Osteoblast (primary cell): ENCODE results near the gene NAV1. TPM values are rescaled to one million over a fixed set of nuclear protein-coding genes. Genes with fewer than 3 reads are reported as not detected.

ENCODE experiments used
- DNase-seq: peaks from one replicate; pipeline ENCODE4 v3.0.0; 2011; ENCODE audit warnings: low spot score, mixed read lengths; ENCODE audit not compliant: insufficient read length; ENCODE audit errors: missing footprints
- H2AFZ ChIP-seq: 2 replicates; pipeline ENCODE4 v1.6.0; 2011; ENCODE audit warnings: mild to moderate bottlenecking, low read length
- H3K27ac ChIP-seq: 2 replicates; pipeline ENCODE4 v1.5.1; 2011; ENCODE audit warnings: mild to moderate bottlenecking, low read depth, low read length, moderate library complexity
- H3K27me3 ChIP-seq: 2 replicates; pipeline ENCODE4 v1.6.0; 2012; ENCODE audit warnings: mild to moderate bottlenecking, control low read depth, inconsistent platforms, low read length, moderate library complexity; ENCODE audit not compliant: insufficient read depth
- H3K36me3 ChIP-seq: 2 replicates; pipeline ENCODE4 v1.5.1; 2011; ENCODE audit warnings: mild to moderate bottlenecking, low read length, control low read depth, moderate library complexity; ENCODE audit not compliant: insufficient read depth
- H3K4me1 ChIP-seq: 2 replicates; pipeline ENCODE4 v1.5.1; 2011; ENCODE audit warnings: mild to moderate bottlenecking, low read length, control low read depth, moderate library complexity; ENCODE audit not compliant: insufficient read depth
- H3K4me2 ChIP-seq: 2 replicates; pipeline ENCODE4 v1.6.0; 2011; ENCODE audit warnings: mild to moderate bottlenecking, low read length; ENCODE audit not compliant: insufficient read depth
- H3K4me3 ChIP-seq: fragments of 200-600 bp; sonication (generic); 3 replicates; pipeline ENCODE4 v1.5.1; 2012; ENCODE audit warnings: mild to moderate bottlenecking, low read length, inconsistent platforms; ENCODE audit not compliant: insufficient read depth
- H3K79me2 ChIP-seq: 2 replicates; pipeline ENCODE4 v1.6.0; 2012; ENCODE audit warnings: mild to moderate bottlenecking, low read length, control low read depth, inconsistent platforms; ENCODE audit not compliant: insufficient read depth
- H3K9me3 ChIP-seq: 2 replicates; pipeline ENCODE4 v1.5.1; 2011; ENCODE audit warnings: low read depth, low read length, control low read depth
- H4K20me1 ChIP-seq: 2 replicates; pipeline ENCODE4 v1.6.0; 2012; ENCODE audit warnings: mild to moderate bottlenecking, low read length, control low read depth; ENCODE audit not compliant: insufficient read depth
- CTCF ChIP-seq: IDR thresholded peaks from 2 replicates; pipeline ENCODE4 v1.5.1; 2011; ENCODE audit warnings: mild to moderate bottlenecking, low read depth, low read length, moderate library complexity; ENCODE audit errors: extremely low read depth
- total RNA-seq: library from RNA; depleted of rRNA; stranded (reverse); fragments of >200 nt; gene quantifications from 2 replicates; pipeline ENCODE4 v1.2.3, GENCODE V29; 2012

NAV1 gene
- total RNA-seq, 1 donor = 47.0 TPM

- Histone ChIP-seq H3K9me3 (no peaks in the 10 kb centered on the region), H3K4me3 (no peak overlapping the region), H3K27ac (no peak overlapping the region), H3K36me3 (no peaks in the 10 kb centered on the region), H2AFZ (no peak overlapping the region), H3K4me2 (no peak overlapping the region), H3K4me1 (peaks cover 61% of the 10 kb centered on the region), H3K79me2 (peaks cover 6% of the 10 kb centered on the region), H3K27me3 (no peaks in the 10 kb centered on the region), H4K20me1 (no peaks in the 10 kb centered on the region)
- DNase-seq = no peak
- no peak for TF ChIP-seq CTCF
Measured at GRCh38 chr1:201533836-201534235, 5.1 kb upstream of the NAV1 start.

- Histone ChIP-seq H3K36me3 (no peaks in the 10 kb centered on the region), H3K9me3 (no peaks in the 10 kb centered on the region), H3K4me3 (no peak overlapping the region), H3K27ac (peak overlapping the region; percentile 91), H3K27me3 (no peaks in the 10 kb centered on the region), H4K20me1 (no peaks in the 10 kb centered on the region), H3K4me1 (peaks cover 61% of the 10 kb centered on the region), H3K79me2 (peaks cover 17% of the 10 kb centered on the region), H2AFZ (peak overlapping the region; percentile 39), H3K4me2 (peak overlapping the region; percentile 40)
- DNase-seq = peak; percentile 86
- no peak for TF ChIP-seq CTCF
Measured at GRCh38 chr1:201535046-201535918, 3.6 kb upstream of the NAV1 start.

GRCh38 chr1:201535919-201536245 is 3.0 kb upstream of the NAV1 start:
- peak; percentile 81 for DNase-seq
- H3K4me3 ChIP-seq = no peak overlapping the region
- H3K9me3 ChIP-seq = no peaks in the 10 kb centered on the region
- H4K20me1 ChIP-seq = no peaks in the 10 kb centered on the region
- H3K36me3 ChIP-seq = no peaks in the 10 kb centered on the region
- peaks cover 23% of the 10 kb centered on the region for H3K79me2 ChIP-seq
- no peak overlapping the region for H3K4me2 ChIP-seq
- peaks cover 61% of the 10 kb centered on the region for H3K4me1 ChIP-seq
- no peak for TF ChIP-seq CTCF
- no peaks in the 10 kb centered on the region for H3K27me3 ChIP-seq
- peak overlapping the region; percentile 91 for H3K27ac ChIP-seq
- no peak overlapping the region for H2AFZ ChIP-seq

- Histone ChIP-seq H3K27ac (peak overlapping the region; percentile 91), H3K4me3 (peak overlapping the region; percentile 58), H2AFZ (no peak overlapping the region), H3K9me3 (no peaks in the 10 kb centered on the region), H3K36me3 (no peaks in the 10 kb centered on the region), H3K79me2 (peaks cover 28% of the 10 kb centered on the region), H4K20me1 (no peaks in the 10 kb centered on the region), H3K4me1 (peaks cover 61% of the 10 kb centered on the region), H3K4me2 (peak overlapping the region; percentile 77), H3K27me3 (no peaks in the 10 kb centered on the region)
- DNase-seq = peak; percentile 95
- TF ChIP-seq CTCF = no peak
Measured at GRCh38 chr1:201536558-201536957, 2.4 kb upstream of the NAV1 start.
